Measurements from ENCODE around the gene OR6Q1.

OR6Q1 gene

DNA sequence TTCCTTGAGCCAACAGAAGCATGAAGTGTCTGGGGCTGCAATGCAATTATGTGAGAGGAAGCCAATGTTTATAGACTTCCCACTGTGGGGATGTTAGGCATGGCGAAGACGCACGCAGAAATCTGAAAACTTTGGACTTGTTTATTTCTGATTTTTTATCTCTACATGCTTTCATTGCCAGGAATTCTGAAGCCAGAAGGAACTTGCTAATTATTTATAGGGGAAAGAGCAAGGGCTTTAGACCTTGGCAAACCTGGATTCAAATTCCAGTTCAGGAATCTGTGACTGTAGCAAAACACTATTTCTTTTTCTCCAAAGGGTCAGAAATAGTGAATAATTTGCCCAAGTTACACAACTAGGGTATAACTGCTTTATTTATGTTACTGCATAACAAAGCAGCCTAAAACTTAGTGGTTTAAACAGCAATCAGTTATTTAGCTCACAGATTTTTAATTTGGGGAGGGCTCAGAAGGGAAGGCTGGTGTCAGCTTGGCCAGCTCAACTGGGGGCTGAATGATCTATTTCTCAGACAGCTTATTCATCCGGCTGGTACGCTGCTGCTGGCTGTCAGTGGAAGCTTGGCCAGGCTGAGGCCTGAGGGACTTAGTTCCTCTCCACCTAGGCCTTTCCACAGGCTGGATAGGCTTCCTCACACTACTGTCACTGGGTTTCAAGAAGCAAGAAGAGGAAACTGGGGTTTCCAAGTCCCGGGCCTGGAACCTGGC, 1.9 kb upstream of the OR6Q1 start:
- no peak overlapping the region for H3K4me3 ChIP-seq (ENCODE audit: control insufficient read depth, low read depth, low read length)
- TF ChIP-seq, protein P1, sequence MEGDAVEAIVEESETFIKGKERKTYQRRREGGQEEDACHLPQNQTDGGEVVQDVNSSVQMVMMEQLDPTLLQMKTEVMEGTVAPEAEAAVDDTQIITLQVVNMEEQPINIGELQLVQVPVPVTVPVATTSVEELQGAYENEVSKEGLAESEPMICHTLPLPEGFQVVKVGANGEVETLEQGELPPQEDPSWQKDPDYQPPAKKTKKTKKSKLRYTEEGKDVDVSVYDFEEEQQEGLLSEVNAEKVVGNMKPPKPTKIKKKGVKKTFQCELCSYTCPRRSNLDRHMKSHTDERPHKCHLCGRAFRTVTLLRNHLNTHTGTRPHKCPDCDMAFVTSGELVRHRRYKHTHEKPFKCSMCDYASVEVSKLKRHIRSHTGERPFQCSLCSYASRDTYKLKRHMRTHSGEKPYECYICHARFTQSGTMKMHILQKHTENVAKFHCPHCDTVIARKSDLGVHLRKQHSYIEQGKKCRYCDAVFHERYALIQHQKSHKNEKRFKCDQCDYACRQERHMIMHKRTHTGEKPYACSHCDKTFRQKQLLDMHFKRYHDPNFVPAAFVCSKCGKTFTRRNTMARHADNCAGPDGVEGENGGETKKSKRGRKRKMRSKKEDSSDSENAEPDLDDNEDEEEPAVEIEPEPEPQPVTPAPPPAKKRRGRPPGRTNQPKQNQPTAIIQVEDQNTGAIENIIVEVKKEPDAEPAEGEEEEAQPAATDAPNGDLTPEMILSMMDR (IDR thresholded peaks at IDR 0.05; ENCODE audit: control insufficient read depth, insufficient read depth, low read depth, low read length, missing control alignments) = no peak
- DNase-seq (ENCODE audit: low read depth) = peak; percentile 38

DNA sequence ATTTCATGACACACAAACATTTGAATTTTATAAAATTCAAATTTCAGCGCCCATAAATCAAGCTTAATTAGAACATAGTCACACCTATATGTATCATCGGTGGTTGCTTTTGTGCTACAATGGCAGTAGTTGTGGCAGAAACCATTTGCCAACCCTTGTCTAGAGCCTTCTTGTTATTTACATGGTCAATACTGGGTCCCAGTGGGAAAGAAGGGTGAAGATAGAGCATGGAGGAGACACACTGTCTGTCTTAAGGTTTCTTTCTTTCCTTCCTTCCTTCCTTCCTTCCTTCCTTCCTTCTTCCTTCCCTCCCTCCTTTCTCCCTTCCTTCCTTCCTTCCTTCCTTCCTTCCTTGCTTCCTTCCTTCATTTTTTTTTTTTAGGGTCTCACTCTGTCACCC, 3.7 kb downstream of the OR6Q1 start:
- DNase-seq (ENCODE audit: low read depth) = no peak
- TF ChIP-seq, protein P1 (IDR thresholded peaks at IDR 0.05; ENCODE audit: control insufficient read depth, insufficient read depth, low read depth, low read length, missing control alignments) = no peak
- no peak overlapping the region for H3K4me3 ChIP-seq (ENCODE audit: control insufficient read depth, low read depth, low read length)

DNA sequence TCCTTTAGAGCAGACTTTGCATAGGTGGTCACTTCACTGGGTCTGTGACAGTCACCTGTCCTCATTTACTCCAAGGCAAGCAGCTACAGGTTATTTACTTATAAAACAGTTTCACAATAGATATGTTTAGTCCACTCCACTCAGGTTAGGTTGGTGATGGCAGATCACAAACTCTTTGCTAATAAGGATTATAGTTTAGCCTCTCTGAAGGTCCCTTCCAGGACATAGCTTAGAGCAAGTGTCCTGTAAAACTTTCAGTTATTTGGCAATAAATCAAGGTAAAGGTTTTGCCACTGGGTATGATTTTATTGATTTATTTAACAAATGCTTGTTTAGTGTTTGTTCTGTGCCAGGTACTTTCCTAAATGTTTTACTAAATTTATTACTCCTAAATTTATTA, 8.8 kb downstream of the OR6Q1 start:
- H3K4me3 ChIP-seq (ENCODE audit: control insufficient read depth, low read depth, low read length) = no peak overlapping the region
- DNase-seq (ENCODE audit: low read depth) = no peak
- TF ChIP-seq, protein P1 (IDR thresholded peaks at IDR 0.05; ENCODE audit: control insufficient read depth, insufficient read depth, low read depth, low read length, missing control alignments) = no peak

DNA sequence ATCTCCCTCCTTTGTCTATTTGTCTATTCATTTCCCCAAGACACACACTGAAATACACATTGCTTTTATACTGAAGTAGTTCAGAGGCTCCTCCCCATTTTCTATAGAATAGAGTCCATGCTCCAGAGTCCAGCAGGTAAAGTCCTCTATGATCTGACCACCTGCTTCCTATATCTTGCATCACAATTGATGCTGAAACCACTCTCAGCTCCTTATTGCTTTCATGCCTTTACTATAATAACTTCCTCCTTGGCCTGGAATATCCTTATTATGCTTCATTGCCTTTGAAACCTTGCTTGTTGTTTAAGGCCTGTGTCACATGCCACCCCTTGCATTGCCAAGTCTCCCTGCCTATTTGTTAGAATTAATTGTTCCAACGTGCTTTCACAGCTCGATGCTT, 12.6 kb downstream of the OR6Q1 start:
- H3K4me3 ChIP-seq (ENCODE audit: control insufficient read depth, low read depth, low read length) = no peak overlapping the region
- DNase-seq (ENCODE audit: low read depth) = no peak
- TF ChIP-seq, protein P1 (IDR thresholded peaks at IDR 0.05; ENCODE audit: control insufficient read depth, insufficient read depth, low read depth, low read length, missing control alignments) = no peak

DNA sequence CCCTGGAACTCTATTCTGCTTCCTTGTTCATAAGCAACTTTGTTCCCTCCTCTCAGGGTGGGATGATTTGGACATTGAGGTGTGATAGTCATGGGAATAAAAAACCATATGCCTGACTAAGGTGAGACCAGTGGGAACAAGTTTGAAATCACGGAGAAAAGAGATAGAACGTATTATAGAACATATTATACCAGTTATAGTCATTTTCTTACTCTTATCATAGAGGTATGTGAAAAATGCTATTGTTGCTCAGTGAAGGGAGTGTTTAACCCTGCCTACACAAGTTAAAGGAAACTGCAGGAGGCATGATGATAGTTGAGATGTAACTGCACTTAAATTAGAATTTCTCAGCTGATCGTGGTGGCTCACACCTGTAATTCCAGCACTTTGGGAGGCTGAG, 15.5 kb downstream of the OR6Q1 start:
- no peak for DNase-seq (ENCODE audit: low read depth)
- no peak overlapping the region for H3K4me3 ChIP-seq (ENCODE audit: control insufficient read depth, low read depth, low read length)
- TF ChIP-seq, protein P1 (IDR thresholded peaks at IDR 0.05; ENCODE audit: control insufficient read depth, insufficient read depth, low read depth, low read length, missing control alignments) = no peak

DNA sequence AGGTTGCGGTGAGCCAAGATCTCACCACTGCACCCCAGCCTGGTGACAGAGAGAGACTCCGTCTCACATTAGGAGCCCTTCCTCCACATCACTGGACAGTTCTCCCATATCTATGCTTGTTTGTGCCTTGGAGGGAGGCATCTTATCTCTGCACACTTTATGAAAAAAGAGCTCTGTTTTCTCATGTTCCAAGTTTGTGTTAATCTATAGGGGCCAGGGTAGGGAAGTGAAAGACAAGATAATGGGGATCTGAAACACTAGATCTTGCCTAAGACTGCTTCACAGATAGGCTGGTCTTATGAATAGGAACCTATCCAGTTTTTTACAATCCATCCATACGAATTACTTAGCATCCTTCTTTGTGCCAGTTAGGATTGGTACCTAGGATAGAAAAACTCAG, 17.1 kb downstream of the OR6Q1 start:
- TF ChIP-seq, protein P1 (IDR thresholded peaks at IDR 0.05; ENCODE audit: control insufficient read depth, insufficient read depth, low read depth, low read length, missing control alignments) = no peak
- no peak overlapping the region for H3K4me3 ChIP-seq (ENCODE audit: control insufficient read depth, low read depth, low read length)
- no peak for DNase-seq (ENCODE audit: low read depth)

Measured in AG09309 (cell line).